Inferior parietal cortex (tissue), 1 donor: ENCODE data around the gene ARHGEF17.
A peak's percentile ranks its signal among the peaks of the same experiment; 100 is the strongest.

Source experiments
- DNase-seq: peaks from one replicate; pipeline ENCODE4 v3.0.0-alpha.2; 2016; ENCODE audit errors: extremely low spot score

The ARHGEF17 gene

DNA sequence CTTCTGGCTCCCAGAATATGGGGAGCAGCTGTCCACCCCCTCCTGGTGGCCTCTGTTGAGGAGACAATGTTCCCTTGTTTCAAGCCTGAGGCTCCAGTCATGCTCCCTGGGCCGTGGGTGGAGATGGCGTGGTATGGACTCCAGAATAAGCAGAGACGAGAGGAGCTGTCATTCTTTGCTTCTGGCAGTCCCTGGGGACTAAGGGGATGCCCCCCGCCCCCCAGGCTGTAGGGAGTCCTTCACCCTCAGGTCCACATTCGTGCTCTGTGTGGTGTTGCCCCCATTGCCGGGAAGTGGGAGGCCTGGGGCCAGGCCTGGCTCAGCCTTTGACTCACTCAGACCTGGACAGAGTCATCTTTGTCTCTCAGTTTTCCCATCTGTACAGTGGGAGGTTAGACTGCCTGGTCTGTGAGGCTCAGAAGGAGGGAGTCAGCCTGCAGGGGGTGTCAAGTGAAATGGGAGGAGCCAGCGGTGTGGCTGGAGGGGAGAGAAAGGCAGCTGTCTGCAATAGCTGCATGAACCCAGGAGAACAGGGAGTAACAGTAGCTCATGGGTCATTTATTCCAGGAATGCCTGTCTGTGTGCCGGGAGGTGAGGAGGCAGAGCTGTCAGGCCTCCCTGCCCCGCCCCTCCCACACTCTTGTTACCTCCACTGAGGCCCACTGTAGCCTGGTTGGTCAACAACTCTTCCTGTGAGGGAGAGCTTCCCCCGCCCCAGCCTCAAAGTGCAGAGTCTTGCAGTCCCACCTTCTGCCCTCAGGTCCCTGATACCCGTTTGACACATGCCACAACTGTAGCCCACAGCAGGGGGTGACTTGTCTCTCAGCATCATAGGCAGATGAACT, 6.3 kb downstream of the ARHGEF17 start:
- peak; percentile 66 for DNase-seq

DNA sequence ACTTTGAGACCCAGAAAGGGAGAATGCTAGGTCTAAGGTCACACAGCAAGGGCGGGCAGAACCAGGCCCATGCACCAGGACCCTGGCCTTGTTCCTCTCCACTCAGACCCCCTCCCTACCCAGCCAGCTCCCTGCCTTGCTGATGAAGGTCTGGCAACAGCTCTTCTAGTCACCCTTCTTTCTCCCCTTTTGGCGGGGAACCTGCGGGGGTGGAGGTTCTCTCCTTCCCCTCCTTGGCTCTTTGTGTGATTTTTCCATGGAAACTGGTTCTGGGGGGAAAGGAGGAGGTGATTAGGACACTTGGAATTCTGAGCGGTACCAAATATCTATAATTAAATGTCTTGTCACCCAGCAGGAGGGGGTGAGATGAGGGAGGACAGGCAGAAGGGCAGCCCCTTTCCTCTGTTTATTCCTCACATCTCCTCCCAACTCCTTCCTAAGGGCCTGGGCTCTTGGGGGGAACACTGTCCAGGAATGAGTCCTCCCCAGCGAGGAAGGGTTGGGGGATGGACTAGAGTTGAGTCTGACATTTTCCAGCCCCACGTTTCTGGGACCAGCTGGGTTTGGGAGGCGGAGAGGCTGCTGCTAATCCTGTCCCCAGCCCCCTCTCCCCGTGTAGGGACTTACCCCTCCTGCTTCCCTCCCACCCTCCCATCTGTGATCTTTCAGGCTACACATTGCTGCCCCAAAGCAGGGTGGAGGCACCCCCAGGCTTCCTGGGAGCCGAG, 7.4 kb downstream of the ARHGEF17 start:
- DNase-seq: no peak

DNA sequence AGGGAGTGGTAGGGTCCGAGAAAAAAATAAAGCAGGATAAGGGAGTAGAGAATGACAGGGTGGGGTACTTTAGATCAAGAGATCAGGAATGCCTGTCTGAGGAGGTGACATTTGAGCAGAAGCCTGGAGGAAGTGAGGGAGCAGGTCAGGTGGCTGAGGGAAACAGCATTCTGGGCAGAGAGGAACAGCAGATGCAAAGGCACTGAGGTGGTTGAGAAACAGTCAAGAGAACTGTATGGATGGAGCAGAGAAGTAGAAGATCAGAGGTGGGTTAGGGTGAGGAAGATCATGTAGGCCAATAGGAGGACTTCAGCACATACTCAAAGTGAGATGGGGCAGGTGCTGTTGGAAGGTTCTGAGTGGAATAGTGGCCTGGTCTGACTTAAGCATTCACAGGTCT, 8.3 kb downstream of the ARHGEF17 start:
- no peak for DNase-seq

DNA sequence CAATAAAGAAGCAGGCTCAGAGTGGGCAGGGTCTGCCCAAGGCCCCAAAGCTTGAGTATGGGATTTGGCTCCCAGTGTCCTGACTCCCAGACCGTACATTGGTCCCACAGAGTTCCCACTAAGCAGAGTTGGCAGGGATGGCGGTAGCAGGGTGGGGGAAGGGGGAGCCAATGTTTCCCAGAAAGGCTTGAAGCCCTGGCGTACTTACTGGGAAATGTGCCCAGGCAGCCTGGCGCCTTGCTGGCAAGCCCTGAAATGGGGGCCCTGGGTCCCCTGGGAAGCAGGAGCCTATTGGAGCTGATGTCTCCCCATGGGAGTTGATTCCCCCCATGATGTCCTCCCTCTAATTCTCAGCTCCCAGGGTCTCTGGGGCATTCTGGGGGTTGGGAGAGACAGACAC, 9.3 kb downstream of the ARHGEF17 start:
- peak; percentile 60 for DNase-seq

DNA sequence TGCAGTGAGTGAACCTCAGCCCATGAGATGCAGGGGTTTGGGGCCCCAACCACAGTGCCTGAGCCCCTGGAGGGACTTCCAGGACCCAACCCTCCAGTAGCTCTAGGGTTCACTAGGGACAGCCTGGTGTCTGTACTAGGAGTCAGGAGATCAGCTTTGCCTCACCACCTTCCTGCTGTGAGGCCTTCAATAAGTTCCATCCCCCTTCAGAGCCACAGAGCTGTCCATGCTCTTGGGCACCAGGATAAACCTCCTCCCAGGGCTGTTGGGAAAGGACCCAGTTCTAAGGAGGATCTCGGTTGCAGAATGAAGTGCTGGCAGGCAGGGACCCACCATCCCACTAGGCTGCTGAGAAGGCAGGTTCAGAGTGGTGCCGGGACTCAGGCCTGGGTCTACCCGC, 9.7 kb downstream of the ARHGEF17 start:
- DNase-seq: no peak

DNA sequence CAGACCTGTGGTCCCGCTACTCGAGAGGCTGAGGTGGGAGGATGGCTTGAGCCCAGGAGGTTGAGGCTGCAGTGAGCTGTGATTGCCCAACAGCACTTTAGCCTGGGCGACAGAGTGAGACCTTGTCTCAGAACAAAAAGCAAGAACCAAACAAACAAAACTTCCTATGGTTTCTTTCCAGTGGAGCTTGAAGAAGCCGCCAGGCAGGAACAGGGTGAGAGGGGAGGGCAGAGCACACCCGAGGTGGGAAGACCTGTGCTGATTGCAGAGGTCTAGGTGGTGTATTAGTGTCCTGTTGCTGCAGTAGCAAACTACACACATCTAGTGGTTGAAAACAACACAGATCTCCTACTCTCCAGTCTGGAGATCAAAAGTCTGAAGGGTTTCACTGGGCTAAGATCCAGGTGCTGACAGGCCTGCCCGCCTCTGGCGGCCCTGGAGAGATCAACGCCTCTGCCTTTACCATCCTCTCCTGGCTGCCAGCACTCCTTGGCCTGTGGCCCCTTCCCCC, 10.5 kb downstream of the ARHGEF17 start:
- no peak for DNase-seq

DNA sequence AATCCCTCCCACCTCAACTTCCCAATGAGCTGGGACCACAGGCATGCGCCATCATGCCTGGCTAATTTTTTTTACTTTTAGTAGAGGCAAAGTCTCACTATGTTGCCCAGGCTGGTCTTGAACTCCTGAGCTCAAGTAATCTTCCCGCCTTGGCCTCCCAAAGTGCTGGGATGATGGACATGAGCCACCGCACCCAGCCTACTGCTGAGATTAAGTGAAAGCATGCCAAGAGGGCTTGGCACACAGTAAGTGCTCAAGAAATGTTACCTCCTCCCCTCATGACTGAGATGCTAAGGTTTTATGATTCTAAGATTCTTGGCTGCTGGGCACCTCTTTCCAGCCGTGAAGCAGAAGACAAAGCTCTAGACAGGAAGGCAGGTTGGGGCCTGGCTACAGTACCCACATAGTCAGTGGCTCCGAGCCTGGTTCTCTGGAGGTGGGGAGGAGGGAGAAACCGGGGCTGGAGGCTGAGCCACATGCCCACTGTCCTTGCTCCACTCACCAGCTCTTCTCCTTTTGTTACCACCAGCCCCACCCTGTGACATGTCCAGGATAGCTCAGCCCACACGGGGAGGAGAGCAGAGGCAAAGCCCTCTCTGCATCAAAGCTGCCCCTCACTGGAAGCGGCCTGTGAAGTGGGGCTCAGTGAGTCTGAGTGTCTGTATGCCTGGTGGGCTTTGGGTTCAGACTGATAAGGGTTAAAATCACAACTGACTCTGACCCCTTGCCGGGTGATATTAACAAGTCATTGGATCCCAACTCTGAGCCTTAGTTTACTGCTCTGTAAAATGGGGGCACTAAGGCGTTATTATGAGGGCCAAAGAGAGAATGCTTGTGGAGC, 12.9 kb downstream of the ARHGEF17 start:
- DNase-seq: no peak

DNA sequence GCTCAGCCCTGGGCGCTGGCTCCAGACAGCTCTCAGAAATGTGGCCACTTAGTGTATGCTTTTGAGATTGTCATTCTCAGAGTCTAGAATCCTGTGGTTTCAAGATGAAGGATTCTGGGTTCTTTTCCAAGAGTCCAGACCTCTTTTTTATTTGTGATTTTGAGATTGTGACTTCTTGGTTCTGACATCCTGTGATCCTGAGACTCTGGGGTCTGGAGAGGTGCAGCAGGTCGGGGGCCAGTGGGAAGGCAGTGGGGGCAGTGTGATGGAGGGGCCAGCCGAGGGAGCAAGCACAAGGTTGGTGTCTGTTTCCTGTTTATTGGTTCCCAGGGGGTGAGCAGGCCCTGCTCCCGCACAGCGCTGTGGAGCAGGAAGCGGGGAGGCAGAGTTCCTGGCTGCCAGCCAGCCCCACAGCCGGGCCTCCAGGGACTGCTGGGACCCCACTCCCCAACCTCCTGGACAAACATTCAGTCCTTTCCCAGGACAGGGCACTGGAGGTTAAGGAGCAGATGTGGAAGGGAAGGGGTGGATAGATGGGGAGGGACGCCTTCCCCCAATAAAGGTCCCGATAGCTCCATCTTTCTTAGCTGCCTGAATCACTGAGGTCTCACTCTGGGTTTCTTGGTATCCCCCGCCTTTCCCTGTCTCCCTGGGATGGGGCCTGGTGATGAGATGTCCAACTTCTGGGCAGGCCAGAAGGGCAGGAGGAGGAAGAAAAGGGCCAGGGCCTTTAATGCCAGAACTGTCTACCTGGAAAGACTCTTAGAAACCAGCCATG, 13.7 kb downstream of the ARHGEF17 start:
- no peak for DNase-seq

DNA sequence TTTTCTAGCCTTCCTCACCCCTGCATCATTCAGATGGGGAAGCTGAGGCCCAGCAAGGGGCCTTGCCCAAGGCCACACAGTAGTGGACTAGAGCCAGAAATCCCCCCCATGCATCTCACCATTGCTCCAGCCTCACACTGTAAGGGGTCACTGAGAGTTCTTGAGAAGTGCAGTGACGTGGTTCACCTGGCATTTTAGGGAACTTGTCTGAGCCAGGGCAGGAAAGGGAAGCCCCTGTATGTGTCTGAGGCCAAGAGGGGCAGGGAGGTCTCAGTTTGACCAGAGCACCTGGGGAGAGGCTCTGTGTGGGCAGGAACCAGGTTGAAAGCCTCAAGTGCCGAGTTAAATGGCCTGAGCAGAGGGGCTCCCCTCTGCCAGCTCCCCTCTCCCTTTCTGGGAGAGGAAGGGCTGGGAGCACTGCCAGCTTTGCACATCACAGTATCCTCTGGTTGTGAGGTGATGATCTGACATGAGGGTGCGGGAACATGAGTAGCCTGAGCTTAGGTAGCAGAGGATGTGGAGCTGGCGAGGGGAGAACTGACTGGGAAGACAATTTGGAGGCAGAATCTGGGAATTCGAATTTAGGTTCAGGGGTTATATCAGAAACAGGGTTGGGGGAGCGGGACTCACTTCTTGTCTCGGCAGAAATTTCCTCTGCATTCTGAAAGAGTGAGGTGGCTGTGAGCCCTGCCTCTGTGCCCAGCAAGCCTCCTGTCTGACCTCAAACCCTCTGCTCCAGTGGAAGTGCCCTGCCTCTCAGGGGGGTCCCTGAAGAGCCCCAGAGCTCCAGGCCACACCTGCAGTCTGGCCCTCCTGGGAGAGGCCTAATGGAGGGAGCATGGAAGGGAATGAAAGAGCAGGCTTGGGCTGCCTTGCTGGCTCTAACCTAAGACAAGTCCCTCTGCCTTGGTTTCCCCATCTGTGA, 14.6 kb downstream of the ARHGEF17 start:
- DNase-seq: no peak

DNA sequence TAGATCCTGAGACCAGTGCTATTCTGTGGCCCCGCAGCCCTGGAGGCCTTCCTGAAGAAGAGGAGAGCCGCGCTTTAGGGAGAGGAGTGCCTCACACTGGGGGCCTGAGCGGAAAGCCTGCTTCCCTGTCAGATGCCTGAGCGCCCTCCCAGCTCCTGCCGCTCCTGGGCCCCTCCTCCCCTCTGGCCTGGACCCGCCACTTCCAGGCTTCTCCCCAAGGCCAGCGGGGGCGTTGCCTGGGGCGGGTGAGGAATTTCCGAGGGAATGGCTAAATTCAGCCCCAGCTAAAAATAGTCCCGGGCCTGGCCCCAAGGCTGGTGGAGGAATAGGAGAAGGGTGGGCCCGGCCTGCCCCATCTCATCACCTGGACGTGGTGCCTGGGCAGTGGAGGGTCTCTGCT, 15.4 kb downstream of the ARHGEF17 start:
- no peak for DNase-seq

DNA sequence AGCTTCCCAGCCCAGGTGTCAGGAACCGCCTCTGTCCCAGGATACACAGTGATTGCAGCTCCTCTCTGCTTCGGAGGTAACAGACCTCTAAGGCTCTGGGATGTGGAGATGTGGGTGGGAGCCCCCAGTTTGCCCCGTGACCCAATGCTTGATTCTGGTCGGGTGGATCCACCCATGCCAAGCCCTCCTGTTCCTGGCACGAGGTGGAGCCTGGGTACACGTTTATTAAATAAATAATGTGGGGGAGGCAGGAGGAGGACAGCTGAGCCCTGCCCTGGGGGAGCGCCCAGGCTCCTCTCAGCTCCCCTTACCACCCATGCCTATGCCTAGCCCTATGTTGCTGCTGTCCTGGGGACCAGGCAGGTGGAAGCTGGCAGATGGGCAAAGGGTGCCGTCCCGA, 16.0 kb downstream of the ARHGEF17 start:
- no peak for DNase-seq

DNA sequence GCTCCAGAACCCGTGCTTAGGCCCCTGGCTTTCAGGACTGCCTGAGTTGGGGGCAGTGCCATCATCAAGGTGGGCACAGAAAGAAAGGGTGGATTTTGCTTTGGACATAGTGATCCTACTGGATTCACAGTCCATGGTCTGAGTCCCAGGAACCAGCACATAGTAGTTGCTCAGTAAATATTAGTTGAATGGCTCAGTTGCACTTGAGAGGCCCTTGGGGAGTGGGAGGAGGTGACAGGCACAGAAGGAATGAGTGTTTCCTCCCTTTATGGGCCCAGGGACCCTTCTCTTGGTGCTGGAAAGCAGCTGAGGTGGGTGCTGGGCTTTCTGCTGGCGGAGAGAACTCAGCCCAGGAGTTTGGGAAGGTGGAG, 16.6 kb downstream of the ARHGEF17 start:
- no peak for DNase-seq

DNA sequence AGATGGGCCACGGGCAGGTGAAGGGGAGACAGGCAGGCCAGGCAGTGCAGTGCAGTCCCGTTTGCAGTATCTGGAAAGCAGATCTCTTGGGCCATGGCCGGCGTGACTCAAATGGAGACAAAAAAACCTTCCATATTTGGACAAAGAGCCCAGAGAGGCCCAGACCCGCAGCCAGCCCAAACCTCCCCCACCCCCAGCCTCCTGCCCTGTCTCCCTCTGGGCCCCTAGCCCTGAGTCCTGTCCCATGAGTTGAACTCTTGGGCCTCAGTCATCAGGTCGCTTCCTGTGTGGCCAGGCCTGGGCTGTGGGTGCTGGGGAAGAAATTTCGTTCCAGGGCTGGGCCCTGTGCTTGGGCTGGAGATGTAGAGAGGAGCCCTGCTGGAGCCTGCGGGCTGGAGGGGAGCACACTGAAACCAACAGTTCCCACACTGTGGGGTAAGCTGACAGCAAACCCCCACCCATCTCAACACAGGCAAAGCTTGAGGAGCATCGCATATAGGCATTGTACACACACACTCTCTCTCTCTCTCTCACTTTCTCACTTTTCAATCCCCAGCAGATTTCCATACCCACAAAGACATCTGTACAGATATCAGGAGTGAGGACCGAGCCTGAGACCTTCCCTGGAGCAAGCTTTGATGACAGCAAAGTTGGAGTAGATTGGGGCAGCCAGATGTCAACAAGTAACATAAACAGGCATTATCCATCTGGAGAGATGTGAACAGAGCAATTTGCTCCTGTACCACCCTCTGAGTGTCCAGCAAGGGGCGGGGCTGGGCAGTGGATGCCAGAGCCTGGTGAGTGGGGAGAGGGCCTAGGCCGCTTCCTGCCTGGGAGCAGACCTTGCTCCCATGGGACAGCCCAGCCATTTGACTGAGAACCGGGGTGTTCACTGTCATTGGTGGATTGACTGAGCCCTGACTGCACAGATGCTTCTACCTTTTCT, 17.2 kb downstream of the ARHGEF17 start:
- no peak for DNase-seq

DNA sequence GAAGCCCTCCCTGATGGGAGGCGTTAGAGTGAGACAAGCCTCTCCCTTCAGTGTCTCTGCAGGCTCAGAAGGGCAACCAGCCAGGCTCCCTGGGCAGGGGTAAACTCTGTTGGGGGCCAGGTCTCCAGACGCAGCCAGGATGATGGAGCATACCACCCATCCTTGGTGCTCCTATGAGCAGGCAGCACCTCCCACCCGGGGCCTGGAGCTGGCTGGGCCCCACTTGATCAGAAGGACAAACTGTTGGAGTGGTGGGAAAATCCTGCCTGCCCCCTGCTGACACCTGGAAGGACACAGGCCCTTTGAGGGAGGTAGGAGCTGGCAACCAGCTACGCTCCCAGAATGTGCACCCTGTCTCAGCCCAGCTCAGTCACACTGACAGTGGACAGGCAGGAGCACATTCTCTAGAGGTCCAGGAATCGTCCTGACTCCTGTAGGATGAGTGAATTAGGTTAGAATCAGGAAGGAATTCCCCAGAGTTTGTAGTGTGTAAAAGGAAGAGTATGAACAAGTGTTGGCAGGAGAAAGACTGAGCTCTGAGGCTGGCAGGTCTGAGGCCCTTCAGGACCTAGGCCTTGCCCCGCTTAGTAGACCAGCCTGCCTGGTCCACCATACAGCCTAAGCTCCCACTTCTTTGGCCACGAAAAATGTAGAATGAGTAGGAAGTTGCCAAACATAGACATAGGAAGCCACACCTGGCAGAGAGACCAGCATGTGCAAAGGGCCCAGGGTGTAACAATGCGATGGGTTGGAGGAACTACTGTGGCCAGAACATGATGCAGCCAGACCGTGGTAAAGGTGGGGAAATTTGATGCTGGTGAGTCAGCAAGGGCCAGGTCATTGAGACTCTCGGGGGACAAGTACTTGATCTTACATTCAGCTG, 19.1 kb downstream of the ARHGEF17 start:
- no peak for DNase-seq

DNA sequence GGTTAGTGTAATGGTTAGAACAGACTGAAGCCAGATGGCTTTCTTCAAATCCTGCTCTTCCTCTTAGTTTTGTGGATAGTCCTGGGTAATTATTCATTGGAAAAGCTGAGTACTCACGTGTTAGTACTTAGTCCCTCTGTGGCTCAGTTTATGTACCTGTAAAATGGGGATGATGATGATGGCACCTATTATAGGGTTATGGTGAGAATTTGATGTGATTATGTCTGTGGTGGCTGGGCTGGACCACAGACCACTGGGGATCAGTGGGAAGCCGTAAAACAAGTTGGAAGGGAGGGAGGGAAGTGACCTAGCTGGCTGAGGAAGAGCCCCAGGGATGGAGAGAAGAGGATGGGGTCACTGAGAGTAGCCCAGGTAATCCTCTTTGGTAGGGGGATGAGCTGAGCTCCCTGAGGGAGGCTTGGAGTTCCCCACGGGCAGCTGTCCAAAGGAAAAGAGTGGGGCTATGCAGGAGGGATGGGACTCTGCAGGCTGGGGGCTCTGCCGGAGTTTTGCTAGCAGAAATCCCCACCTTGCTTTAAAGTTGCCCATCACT, 19.8 kb downstream of the ARHGEF17 start:
- DNase-seq: no peak

DNA sequence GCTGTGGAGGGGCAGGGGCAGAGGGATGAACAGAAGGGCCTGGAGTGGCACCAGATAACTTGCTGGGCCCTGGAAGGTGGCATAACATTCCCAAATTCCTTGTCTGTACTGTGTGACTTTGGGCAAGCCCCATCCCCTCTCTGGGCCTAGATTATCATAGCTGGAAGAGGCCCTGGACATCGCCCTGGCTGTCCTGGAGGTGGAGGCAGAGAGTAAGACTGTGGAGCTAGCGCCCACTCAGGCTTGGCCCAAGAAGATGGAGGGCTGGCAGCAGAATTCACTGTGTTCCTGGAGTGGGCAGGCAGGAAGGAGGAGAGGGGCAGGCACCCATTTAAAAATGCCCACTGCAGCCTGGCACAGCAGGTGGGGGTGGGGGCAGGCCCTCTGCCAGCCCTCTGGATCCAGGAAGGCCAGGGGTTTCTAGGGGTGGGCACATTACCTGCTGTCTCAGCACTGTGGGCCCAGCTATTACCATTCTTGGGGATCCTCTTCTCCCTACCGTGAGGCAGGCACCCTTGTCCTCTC, 22.6 kb downstream of the ARHGEF17 start:
- no peak for DNase-seq

DNA sequence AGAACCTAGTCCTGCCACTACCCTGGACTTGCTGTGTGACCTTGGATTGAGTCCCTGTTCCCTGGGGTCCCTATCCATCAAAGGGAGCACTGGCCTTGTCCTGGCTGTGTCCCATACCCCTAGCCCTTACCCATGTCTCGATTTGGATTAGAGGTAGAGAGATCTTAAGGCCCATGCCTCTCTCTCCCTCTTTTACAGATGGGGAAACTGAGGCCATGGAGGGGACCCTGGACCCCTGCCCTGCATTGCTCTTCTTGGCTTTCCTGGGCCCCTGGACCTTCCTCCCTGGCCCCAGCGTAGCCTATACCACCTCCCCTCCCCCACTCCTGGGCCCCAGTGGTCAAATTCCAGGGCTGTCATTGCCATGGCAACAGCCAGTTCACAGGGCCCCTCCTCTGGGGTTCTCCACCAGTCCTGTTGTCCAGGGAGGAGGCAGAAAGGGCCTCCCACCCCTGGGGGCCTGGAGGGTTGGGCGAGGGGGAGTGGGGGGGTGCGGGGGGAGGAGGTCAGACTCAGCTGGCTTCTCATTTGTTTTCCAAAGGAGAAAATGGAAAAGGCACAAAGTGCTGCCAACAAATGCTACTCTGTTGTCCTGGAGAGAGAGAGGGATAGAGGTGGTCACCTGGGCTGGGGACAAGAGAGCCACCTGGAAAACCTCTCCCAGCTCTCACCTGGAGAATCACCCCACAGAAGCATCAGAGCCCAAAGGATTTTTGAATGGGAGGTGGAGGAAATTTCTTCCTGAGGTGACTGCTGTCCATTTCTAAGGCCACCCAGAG, 23.3 kb downstream of the ARHGEF17 start:
- DNase-seq: no peak
